ENCODE results near the gene MAJIN. TPM values are rescaled to one million over a fixed set of nuclear protein-coding genes. Genes with fewer than 3 reads are reported as not detected.

The MAJIN gene
- total and polyA plus RNA-seq, 10 of the 15 experiments (the other 5 are each of a cell fraction or from before 2014, with no cell fraction given), result 0.10 TPM; not detected in 9

DNA sequence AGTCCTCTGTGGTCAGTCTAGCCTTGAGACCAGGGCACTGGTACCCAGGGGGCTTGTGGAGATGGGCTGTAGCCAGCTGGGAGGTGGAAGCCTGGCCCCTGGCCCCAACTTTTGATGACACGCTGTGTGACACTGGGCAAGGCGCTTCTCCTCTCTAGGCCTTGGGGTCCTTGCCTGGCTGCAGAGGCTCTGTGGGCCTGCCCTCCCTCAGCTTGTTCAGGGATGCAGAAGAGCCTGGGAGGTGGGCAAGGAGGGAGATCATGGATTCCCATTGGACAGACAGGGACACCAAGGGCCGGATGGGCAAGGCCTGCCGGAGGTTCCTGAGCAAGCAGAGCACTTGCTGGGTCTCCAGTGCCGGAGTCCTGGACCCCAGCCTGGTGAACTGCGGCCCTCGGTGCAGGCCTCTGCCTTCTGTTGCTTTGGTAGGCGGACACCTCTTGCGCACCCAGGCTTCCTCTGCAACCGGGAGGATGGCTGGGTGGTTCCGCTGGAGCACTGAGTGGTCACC is 48.7 kb downstream of the MAJIN start (continued):
- TF ChIP-seq POLR2AphosphoS5 (IDR thresholded peaks at IDR 0.05; ENCODE audit: low read length) (no peak), CBFB (IDR thresholded peaks at IDR 0.05; ENCODE audit: low read depth) (no peak), NFYB (IDR thresholded peaks at IDR 0.05; ENCODE audit: insufficient read depth, low read depth, low read length) (no peak), ATF7 (IDR thresholded peaks at IDR 0.05; ENCODE audit: low read depth) (no peak), SREBF2 (IDR thresholded peaks at IDR 0.05; ENCODE audit: low read length) (no peak), MTA3 (IDR thresholded peaks at IDR 0.05; ENCODE audit: borderline replicate concordance, low read length) (no peak), TCF12 (IDR thresholded peaks at IDR 0.05; ENCODE audit: low read depth, low read length) (no peak), NFYA (IDR thresholded peaks at IDR 0.05; ENCODE audit: borderline replicate concordance, low read depth, low read length) (no peak), CREM (IDR thresholded peaks at IDR 0.05; ENCODE audit: low read depth) (no peak)
- TF ChIP-seq, protein P1, sequence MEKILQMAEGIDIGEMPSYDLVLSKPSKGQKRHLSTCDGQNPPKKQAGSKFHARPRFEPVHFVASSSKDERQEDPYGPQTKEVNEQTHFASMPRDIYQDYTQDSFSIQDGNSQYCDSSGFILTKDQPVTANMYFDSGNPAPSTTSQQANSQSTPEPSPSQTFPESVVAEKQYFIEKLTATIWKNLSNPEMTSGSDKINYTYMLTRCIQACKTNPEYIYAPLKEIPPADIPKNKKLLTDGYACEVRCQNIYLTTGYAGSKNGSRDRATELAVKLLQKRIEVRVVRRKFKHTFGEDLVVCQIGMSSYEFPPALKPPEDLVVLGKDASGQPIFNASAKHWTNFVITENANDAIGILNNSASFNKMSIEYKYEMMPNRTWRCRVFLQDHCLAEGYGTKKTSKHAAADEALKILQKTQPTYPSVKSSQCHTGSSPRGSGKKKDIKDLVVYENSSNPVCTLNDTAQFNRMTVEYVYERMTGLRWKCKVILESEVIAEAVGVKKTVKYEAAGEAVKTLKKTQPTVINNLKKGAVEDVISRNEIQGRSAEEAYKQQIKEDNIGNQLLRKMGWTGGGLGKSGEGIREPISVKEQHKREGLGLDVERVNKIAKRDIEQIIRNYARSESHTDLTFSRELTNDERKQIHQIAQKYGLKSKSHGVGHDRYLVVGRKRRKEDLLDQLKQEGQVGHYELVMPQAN (conservative IDR thresholded peaks at IDR 0.05), result no peak
- TF ChIP-seq, protein P2, sequence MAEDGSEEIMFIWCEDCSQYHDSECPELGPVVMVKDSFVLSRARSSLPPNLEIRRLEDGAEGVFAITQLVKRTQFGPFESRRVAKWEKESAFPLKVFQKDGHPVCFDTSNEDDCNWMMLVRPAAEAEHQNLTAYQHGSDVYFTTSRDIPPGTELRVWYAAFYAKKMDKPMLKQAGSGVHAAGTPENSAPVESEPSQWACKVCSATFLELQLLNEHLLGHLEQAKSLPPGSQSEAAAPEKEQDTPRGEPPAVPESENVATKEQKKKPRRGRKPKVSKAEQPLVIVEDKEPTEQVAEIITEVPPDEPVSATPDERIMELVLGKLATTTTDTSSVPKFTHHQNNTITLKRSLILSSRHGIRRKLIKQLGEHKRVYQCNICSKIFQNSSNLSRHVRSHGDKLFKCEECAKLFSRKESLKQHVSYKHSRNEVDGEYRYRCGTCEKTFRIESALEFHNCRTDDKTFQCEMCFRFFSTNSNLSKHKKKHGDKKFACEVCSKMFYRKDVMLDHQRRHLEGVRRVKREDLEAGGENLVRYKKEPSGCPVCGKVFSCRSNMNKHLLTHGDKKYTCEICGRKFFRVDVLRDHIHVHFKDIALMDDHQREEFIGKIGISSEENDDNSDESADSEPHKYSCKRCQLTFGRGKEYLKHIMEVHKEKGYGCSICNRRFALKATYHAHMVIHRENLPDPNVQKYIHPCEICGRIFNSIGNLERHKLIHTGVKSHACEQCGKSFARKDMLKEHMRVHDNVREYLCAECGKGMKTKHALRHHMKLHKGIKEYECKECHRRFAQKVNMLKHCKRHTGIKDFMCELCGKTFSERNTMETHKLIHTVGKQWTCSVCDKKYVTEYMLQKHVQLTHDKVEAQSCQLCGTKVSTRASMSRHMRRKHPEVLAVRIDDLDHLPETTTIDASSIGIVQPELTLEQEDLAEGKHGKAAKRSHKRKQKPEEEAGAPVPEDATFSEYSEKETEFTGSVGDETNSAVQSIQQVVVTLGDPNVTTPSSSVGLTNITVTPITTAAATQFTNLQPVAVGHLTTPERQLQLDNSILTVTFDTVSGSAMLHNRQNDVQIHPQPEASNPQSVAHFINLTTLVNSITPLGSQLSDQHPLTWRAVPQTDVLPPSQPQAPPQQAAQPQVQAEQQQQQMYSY (CRISPR knock-in tag; IDR thresholded peaks at IDR 0.05), result no peak
- TF ChIP-seq, protein P3, sequence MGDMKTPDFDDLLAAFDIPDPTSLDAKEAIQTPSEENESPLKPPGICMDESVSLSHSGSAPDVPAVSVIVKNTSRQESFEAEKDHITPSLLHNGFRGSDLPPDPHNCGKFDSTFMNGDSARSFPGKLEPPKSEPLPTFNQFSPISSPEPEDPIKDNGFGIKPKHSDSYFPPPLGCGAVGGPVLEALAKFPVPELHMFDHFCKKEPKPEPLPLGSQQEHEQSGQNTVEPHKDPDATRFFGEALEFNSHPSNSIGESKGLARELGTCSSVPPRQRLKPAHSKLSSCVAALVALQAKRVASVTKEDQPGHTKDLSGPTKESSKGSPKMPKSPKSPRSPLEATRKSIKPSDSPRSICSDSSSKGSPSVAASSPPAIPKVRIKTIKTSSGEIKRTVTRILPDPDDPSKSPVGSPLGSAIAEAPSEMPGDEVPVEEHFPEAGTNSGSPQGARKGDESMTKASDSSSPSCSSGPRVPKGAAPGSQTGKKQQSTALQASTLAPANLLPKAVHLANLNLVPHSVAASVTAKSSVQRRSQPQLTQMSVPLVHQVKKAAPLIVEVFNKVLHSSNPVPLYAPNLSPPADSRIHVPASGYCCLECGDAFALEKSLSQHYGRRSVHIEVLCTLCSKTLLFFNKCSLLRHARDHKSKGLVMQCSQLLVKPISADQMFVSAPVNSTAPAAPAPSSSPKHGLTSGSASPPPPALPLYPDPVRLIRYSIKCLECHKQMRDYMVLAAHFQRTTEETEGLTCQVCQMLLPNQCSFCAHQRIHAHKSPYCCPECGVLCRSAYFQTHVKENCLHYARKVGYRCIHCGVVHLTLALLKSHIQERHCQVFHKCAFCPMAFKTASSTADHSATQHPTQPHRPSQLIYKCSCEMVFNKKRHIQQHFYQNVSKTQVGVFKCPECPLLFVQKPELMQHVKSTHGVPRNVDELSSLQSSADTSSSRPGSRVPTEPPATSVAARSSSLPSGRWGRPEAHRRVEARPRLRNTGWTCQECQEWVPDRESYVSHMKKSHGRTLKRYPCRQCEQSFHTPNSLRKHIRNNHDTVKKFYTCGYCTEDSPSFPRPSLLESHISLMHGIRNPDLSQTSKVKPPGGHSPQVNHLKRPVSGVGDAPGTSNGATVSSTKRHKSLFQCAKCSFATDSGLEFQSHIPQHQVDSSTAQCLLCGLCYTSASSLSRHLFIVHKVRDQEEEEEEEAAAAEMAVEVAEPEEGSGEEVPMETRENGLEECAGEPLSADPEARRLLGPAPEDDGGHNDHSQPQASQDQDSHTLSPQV (IDR thresholded peaks at IDR 0.05), result no peak
